Aorta (tissue), 5 donors: Measurements from ENCODE around the gene AMFR. TPM values are rescaled to one million over a fixed set of nuclear protein-coding genes. Genes with fewer than 3 reads are reported as not detected.

Source experiments
- ATAC-seq: fragments of 200-7000 bp; cut with Tn5 transposase; one replicate; pipeline ENCODE4 v1.9.1; 2022; ENCODE audit warnings: moderate library complexity; ENCODE audit not compliant: low FRiP score
- DNase-seq, 2 donors: peaks; one replicate each; pipeline ENCODE4 v3.0.0-alpha.2; 2020
- H3K27ac ChIP-seq, 2 donors: one replicate each; pipeline ENCODE4 v1.5.1; 2013; ENCODE audit warnings: low read length in 2 of 2, mild to moderate bottlenecking in 2 of 2, moderate library complexity in 2 of 2, control low read depth in 1 of 2, inconsistent platforms in 1 of 2, low read depth in 1 of 2
- H3K27me3 ChIP-seq, 2 donors: one replicate each; pipeline ENCODE4 v1.6.1; 2013; ENCODE audit warnings: control low read depth in 1 of 2, low read length in 1 of 2, mild to moderate bottlenecking in 1 of 2, moderate library complexity in 1 of 2; ENCODE audit not compliant: insufficient read depth in 2 of 2, control insufficient read depth in 1 of 2
- H3K36me3 ChIP-seq, 2 donors: one replicate each; pipeline ENCODE4 v1.6.1; 2013; ENCODE audit warnings: control low read depth in 1 of 2, low read length in 1 of 2, mild to moderate bottlenecking in 1 of 2; ENCODE audit not compliant: insufficient read depth in 2 of 2, control insufficient read depth in 1 of 2
- H3K4me1 ChIP-seq, 2 donors: one replicate each; pipeline ENCODE4 v1.6.1; 2013; ENCODE audit warnings: low read length in 2 of 2, control low read depth in 1 of 2, mild to moderate bottlenecking in 1 of 2, moderate library complexity in 1 of 2; ENCODE audit not compliant: insufficient read depth in 2 of 2, control insufficient read depth in 1 of 2
- H3K4me3 ChIP-seq, 2 donors: one replicate each; pipeline ENCODE4 v1.5.1; 2013; ENCODE audit warnings: low read length in 2 of 2, control low read depth in 1 of 2, mild to moderate bottlenecking in 1 of 2
- H3K9me3 ChIP-seq: one replicate; pipeline ENCODE4 v1.6.1; 2013; ENCODE audit warnings: mild to moderate bottlenecking, low read length; ENCODE audit not compliant: control insufficient read depth
- WGBS, 2 donors: extraction: QIAGEN DNeasy Blood & Tissue Kit; methylation state at CpG; one replicate each; pipeline ENCODE4 v1.1.7; 2013; 5-methylcytosine and 5-hydroxymethylcytosine counted together
- intact Hi-C, 2 donors: fragments of 100-400 bp; cut with DNase I; formaldehyde crosslinking; loops; one replicate each; pipeline versions ENCODE4 v1.14.2 to v1.15.0; 2022
- polyA plus RNA-seq, 2 donors: library from polyadenylated mRNA; stranded (reverse); fragments of 200-250 nt; gene quantifications; one replicate each; pipeline ENCODE4 v1.2.3, GENCODE V29; 2013
- total RNA-seq, 2 donors: library from RNA; stranded (reverse); fragmentation: NEBNext Ultra II Directional; extraction: Animal tissue kit (Norgen Biotek cat#: 25700); gene quantifications; one replicate each; pipeline ENCODE4 v1.2.1, GENCODE V29; 2021
- donor health status: healthy with polysubstance abuse.
- donor health status: Bipolar disorder and iron deficiency.
- donor health status: DM: no; HTN: no; CAD: no.
- donor health status: DM: no; HTN: no; CAD: no.
- donor health status: DM: yes; HTN: yes; CAD: no.

The AMFR gene
- total and polyA plus RNA-seq, 4 donors: 34.6 to 124 (median 88.8) TPM

DNA sequence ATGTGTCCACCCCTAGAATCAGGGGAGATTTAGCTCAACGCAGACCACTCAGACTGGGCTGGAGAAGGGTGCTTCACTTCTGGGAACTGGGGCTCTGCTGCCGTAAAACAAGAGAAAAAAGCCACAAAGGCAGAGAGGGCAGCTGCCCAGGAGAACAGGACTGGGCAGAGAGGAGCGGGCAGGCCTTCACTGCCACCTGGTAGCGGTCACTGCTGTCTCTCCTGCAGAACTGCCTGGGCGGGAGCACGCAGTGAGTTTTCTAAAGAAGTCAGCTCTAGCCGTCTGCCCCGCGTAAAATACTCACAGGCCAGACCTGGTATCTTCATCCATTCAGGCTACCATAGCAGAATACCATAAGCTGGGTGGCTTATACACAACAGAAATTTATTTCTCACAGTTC is 103.8 kb downstream of the AMFR start:
- no peaks in the 10 kb centered on the region for H3K27me3 ChIP-seq
- WGBS, 2 donors: 85% methylated on average over 9 of the region's 9 CpGs
- H3K4me3 ChIP-seq: no peak overlapping the region
- no peak for ATAC-seq
- no peak for DNase-seq
- H3K36me3 ChIP-seq: no peaks in the 10 kb centered on the region
- H3K4me1 ChIP-seq: no peaks in the 10 kb centered on the region
- intact Hi-C loops: no loop called here
- no peaks in the 10 kb centered on the region for H3K9me3 ChIP-seq
- no peak overlapping the region for H3K27ac ChIP-seq

DNA sequence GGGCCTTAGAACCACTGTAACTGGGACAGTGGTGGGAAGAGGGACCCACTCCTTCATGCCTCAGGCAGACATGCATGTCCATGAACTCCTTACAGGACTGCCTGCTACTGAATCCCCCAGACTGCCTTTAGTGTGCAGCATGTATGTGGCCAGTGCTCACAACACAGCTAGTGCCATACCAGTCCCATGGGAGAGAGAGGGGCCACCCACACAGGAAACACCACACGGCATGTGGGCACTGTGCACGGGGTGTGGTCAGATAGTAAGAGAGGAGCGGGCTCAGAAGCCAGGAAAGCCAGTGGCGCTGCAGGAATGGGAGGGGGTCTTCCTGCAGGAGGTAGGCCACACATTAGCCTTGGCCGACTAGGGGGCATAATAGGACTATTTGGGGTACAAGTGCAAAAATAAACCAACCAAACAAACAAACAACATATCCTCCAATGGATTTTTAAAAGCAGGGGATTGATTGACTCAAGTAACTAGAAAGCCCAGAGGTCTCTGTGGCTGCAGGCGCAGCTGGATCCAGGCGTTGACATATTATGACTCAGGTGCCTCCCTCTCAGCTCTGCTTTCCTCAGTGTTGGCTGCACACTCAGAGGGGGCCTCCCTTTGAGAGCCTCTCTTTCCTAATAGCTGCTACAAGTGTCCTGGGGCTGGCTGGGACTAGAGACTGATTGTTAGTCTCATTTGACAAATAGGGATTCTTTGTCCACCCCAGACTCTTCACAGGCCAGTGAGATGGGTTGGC is 104.4 kb downstream of the AMFR start:
- intact Hi-C loops: no loop called here
- H3K36me3 ChIP-seq: no peaks in the 10 kb centered on the region
- ATAC-seq (no peak), DNase-seq (no peak)
- H3K4me1 ChIP-seq: no peaks in the 10 kb centered on the region
- H3K4me3 ChIP-seq: no peak overlapping the region
- no peak overlapping the region for H3K27ac ChIP-seq
- WGBS, 2 donors: 85 to 86% methylated on average over 7 of the region's 7 CpGs
- no peaks in the 10 kb centered on the region for H3K27me3 ChIP-seq
- H3K9me3 ChIP-seq: no peaks in the 10 kb centered on the region

DNA sequence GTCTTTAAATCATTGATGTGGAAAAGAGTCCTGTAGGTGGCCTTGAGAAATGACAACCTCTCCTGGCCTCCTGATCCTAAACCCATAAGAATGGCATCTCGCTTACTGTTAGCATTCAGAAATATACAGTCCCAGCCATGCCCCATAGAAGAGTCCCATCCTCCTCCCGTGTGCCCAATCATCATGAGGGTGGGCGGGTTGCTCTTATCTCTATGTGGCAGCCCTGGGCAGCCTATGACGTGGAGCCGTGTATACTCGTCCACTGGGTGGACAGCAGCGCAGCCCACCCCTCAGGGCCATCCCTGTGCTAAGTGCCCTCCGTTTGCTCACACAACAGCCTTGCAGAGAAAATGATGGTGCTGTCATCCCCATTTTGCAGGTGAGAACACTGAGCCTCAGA is 105.3 kb downstream of the AMFR start:
- Histone ChIP-seq H3K36me3 (no peaks in the 10 kb centered on the region), H3K4me3 (no peak overlapping the region), H3K9me3 (no peaks in the 10 kb centered on the region), H3K27me3 (no peaks in the 10 kb centered on the region), H3K27ac (no peak overlapping the region), H3K4me1 (no peaks in the 10 kb centered on the region)
- intact Hi-C loops: no loop called here
- DNase-seq: no peak
- WGBS, 2 donors: 91 to 92% methylated on average over 8 of the region's 8 CpGs
- no peak for ATAC-seq

DNA sequence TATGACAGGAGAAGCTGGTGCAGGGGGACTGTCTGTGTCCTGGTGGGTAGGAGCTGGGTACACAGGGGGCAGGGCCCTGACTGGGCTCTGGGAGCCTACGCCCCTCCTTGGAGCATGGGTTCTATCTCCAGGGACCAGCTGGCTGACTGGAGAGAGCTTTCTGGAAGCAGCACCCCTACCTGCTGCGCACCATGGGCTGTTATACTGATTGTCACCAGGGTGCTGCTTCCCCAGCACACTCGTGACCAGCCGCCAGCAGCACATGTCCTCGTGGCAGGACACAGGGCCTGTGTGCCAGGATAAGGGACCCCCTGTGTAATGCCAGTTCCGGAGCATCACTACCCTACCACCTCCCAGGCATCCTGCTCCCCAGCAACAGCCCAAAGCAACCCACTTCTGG is 106.0 kb downstream of the AMFR start:
- Histone ChIP-seq H3K27me3 (no peaks in the 10 kb centered on the region), H3K9me3 (no peaks in the 10 kb centered on the region), H3K27ac (no peak overlapping the region), H3K36me3 (no peaks in the 10 kb centered on the region), H3K4me3 (no peak overlapping the region), H3K4me1 (no peaks in the 10 kb centered on the region)
- intact Hi-C loops: loop anchor here (2.0 to 5.0 kb wide), 3 partner anchors 127 to 375 kb away; partner anchors contain the start of gene GNAO1 (in 1 of the 2)
- ATAC-seq (no peak), DNase-seq (no peak)
- WGBS, 2 donors: 93 to 96% methylated on average over 6 of the region's 6 CpGs

DNA sequence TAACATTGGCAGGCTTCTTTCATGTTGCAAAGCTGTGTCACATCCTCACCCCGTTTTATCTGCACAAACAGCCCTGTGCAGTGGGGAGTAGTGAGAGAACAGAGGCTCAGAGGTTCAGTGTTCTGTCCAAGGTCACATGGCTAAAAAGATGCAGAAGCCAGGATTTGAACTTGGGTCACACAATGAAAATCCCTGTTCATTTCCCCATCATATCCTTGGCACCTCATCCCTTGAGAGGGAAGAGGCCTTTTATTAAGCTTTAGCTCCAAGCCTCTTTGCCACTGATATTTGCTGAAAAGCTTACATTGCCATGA is 106.6 kb downstream of the AMFR start:
- H3K36me3 ChIP-seq: no peaks in the 10 kb centered on the region
- WGBS, 2 donors: 81 to 83% methylated on average over 1 of the region's 1 CpG
- no peaks in the 10 kb centered on the region for H3K27me3 ChIP-seq
- no peaks in the 10 kb centered on the region for H3K4me1 ChIP-seq
- intact Hi-C loops: loop anchor here (1.0 to 5.0 kb wide), 4 partner anchors 126 to 374 kb away; partner anchors contain the start of gene GNAO1 (in 1 of the 2)
- DNase-seq: no peak
- no peaks in the 10 kb centered on the region for H3K9me3 ChIP-seq
- no peak overlapping the region for H3K4me3 ChIP-seq
- no peak overlapping the region for H3K27ac ChIP-seq
- no peak for ATAC-seq

DNA sequence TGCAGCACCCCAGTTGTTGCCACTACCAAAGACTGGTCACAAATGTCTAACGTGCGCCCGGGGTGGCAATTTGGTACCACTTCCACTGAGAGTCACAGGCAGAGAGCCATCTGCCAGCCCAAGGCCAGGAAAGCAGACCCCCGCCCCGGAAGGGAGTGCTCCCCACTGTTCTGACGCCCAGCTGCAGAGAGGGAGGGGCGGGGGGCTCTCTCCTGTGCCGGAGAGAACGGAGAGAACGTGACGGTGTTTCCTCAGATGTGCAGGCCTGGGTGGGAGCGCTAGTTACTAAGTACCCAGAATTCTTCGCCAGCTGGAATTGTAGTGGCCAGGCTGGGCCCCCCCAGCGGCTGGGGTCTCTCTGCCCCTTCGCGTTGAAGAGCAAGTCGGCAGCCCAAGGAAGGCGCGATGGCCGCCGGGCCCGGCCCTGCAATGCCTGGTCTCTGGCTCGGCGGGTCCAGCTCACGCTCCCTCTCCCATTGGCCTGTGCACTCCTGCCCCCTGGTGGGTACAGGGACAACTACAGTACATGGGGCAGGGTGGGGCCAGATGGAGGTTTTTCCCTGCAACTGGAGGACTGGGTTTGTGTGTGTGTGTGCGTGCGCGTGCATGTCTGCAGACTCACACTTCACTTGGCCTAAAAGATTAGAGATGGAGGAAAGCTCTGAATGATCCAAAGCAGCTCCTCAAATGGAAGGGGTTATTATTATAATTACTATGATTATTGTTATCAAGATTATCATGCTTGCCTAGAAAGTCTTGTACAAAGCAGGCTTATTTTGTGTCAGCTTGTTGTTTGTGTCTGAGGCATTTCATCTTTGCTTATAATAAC is 107.1 kb downstream of the AMFR start:
- 13 to 14% methylated on average over 27 to 28 of the region's 28 CpGs for whole genome bisulfite sequencing, 2 donors

DNA sequence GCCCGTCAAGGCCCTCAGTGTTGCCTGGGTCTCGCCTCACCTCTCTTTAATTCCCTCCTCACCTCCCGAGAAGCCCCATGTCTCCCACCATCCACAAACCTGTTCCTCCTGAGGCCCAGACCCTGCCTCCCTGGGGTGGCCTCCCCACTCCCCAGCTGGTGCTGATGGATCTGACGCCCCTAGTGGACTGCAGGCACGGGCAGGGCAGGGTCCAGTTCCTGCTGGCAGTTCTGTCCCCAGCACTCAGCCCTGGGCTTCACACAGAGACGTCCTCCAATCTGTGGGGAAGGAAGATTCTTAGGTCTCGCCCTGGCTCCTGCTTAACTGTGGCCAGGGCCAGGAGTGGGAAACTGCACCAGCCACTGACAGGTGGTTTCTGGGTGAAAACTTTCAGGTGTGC is 108.8 kb downstream of the AMFR start:
- ATAC-seq (no peak), DNase-seq (no peak)
- intact Hi-C loops: loop anchor here in 1 of 2 donors (5.0 kb wide), 1 partner anchor 124 kb away; the partner anchor contains the start of gene GNAO1

More for the DNA sequence above, 107.1 kb downstream of the AMFR start:
- Histone ChIP-seq H3K27me3 (no peaks in the 10 kb centered on the region), H3K4me3 (no peak overlapping the region), H3K4me1 (no peaks in the 10 kb centered on the region), H3K36me3 (no peaks in the 10 kb centered on the region), H3K27ac (no peak overlapping the region), H3K9me3 (no peaks in the 10 kb centered on the region)
- intact Hi-C loops: loop anchor here (1.0 to 5.0 kb wide), 4 partner anchors 126 to 374 kb away; partner anchors contain the start of gene GNAO1 (in 1 of the 2)
- DNase-seq (peak; percentile 89 to 94), ATAC-seq (peak; percentile 90)

DNA sequence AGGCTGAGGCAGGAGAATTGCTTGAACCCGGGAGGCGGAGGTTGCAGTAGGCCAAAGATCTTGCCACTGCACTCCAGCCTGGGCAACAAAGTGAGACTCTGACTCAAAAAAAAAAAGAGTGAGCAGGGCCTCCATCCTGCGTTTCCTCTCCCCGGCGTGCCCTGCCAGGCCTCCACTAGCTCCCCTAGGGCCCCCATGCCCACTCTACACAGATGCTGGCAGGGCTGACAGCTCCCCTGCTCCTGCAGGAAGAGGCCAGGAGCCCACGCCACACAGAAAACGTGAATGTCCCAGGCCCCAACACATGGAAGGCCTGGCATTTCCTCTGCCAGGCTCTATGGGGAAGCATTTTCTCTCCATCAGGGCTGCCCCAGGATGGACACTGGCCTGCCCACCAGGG is 109.4 kb downstream of the AMFR start:
- intact Hi-C loops: loop anchor here in 1 of 2 donors (5.0 kb wide), 1 partner anchor 124 kb away; the partner anchor contains the start of gene GNAO1
- Histone ChIP-seq H3K4me1 (no peaks in the 10 kb centered on the region), H3K9me3 (no peaks in the 10 kb centered on the region), H3K27me3 (no peaks in the 10 kb centered on the region), H3K36me3 (no peaks in the 10 kb centered on the region), H3K27ac (no peak overlapping the region), H3K4me3 (no peak overlapping the region)
- ATAC-seq (no peak), DNase-seq (no peak)
- WGBS, 2 donors: 90 to 91% methylated on average over 7 of the region's 7 CpGs

More for the DNA sequence above, 108.8 kb downstream of the AMFR start:
- H3K4me3 ChIP-seq: no peak overlapping the region
- H3K27me3 ChIP-seq: no peaks in the 10 kb centered on the region
- H3K36me3 ChIP-seq: no peaks in the 10 kb centered on the region
- no peaks in the 10 kb centered on the region for H3K4me1 ChIP-seq
- 92 to 95% methylated on average over 7 of the region's 7 CpGs for WGBS, 2 donors
- H3K27ac ChIP-seq: no peak overlapping the region
- no peaks in the 10 kb centered on the region for H3K9me3 ChIP-seq
